NCI-H1417 treated with DMSO at 0.1 percent for 48 hours (cell line): Measurements from ENCODE around the gene PCMTD2.

Source experiments
- DNase-seq: peaks from one replicate; lab custom pipeline; 2025; lab: John Stamatoyannopoulos, UW

The PCMTD2 gene

DNA sequence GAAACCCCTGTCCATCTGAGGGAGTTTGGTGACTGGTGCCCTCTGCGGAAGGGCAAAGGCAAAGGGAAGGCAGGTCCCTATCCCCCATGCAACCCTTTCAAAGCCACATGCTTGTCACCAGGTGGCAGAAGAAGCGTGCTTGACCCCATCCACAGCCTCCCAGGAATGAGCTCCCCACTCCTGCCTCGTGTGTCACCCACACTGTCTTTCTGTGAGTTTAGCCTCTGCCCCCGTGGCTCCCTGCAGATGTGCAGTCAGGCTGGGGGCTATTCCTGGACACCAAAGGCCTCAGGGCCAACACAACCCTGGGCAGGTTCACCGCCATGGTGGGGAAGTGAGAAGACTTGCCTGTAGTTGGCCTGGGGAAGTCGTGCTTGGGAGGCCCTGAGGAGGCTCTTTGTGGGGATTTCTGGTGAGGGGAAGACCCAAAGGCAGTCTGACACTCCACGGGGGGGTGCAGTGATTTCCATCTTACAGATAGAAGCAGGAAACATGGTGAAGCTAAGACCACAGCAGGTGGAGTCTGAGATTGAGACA lies 16.6 kb upstream of the PCMTD2 start:
- DNase-seq = no peak

DNA sequence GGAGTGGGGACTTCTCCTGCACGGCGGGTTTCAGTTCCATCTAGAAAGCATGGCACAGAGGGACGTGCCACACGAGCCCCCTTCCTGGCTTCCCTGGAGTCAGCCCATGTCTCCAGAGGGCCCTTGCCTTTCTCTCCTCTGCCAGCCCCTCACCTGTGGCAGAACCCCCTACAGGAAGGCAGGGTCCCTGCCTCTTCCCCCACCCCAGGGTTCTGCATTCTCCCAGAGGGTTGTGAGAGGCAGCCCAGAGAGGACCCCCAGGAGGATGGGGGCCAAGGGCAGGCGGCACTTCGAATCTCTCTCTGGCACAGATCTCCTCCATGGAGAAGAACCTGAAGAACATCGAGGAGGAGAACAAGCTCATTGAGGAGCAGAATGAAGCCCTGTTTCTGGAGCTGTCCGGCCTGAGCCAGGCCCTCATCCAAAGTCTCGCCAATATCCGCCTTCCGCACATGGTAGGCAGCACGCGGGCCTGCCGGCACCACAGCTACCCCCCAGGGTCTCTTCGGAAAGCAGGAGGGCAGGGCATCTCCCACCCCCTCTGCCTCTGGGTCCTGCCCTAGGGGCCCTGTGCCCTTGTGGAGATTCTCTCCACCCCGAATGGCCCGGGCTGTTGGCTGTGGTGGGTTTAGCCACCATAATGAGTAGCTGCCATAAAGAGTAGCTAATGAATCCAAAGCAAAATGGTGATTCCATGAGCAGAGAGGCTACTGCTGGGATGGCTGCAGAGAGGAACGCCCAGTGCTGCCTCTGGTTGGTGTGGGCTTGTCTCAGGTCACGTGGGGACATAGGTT lies 15.9 kb upstream of the PCMTD2 start:
- DNase-seq = no peak

DNA sequence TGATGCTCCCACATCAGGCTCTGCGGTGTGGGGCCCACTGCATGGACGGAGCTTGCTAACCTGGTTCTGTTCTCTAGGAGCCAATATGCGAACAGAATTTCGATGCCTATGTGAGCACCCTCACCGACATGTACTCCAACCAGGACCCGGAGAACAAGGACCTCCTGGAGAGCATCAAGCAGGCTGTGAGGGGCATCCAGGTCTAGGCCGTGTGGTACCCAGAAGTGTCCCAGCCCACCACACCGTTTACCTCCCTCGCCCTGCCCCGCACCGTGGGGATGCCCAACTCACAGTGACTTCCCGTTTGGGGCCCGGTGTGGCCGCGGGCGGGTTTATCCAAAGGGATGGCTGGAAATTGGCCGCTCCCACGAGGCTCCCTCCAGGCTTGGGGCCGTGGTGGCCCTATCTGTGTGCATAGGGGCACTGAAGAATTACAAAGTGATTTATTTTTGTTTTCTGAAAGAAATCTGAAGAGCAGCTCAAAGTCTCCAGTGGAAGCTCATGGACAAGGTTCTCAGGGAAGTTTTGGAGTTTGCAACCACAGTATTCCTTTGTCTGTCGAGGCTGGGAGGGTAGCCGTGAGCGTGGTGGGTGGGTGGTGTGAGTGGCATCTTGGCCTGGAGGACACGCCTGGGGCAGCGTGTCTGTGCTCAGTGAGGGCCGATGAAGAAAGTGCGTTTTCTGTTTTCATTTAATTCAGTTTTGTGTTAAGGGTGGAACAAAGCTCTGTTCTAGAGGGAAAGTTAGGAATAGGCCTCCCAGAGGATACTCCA lies 15.1 kb upstream of the PCMTD2 start:
- DNase-seq = no peak

DNA sequence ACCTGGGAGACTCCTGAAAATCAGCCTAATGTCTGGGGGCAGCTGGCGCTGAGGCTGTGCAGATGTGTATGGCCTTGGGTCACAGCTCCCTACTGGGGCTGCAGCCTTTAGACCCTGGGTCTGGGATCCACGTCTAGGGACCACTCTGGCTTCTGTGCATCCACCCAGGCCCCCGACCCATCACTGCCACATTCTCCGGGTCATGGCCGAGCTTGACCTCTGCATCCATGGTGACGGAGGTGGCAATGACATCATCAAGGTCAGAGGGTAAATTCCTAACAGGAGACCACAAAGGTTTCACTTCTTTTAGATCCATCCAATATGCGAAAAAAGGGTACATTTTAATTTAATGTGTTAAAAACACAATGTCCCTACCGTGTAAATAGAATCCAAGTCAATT lies 14.5 kb upstream of the PCMTD2 start:
- no peak for DNase-seq

- DNase-seq = no peak
Observed at GRCh38 chr20:64242003-64242796, 13.3 kb upstream of the PCMTD2 start.

DNA sequence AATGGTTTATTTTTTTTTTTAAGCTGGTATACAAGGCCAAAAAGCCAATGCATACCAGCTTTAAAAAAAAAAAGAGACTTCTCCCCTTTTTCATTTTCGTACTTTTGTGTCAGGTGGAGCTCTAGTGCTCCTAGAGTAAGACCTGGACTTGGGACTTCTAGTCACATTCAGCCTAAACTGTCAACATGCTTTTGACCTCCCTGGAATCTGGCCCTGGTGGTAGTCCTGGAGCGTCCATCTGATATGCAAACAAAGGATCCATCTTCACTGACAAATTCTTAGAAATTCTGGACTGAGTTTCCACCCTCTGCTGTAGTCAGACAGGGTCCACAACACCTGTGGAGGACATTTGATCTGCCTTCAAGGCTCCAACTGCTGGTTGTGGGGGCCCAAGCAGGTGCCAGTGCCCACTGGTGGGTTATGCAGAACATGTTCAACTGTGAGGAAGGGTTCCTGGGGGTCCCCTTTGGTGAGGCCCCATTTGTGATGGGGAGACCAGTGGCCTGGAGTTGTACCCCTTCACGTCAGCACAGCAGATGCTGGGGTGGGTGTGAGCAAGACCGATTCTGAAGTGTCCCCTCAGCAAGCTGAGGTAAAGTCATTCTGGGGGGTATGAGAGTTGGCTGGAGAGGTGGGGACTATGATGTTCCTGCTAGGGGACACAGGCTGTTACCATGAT lies 12.6 kb upstream of the PCMTD2 start:
- DNase-seq = no peak

DNA sequence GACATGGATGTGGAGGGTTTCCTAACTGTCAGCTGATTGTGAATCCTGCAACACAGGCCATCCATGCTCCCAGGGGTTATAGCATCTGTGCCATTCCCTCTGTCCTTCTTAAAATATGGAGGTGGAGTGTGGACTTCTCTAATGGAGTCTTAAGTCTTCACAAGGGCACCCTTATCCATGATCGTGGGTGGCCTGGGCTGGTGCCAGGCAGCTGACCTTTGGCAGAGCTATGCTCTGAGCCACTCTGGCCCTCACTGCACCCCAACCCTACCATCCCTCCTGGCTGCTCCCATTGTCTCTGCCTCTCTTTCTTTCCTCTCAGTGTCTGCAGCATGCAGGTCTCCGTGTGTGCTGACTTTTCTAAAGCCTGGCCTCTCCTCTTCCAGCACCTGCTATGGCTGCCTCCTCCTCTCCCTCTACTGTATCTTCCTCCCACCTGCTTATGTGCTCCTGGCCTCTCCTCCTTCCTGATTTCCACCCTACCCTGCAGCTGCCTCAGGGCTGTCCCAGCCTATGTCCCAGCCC lies 11.2 kb upstream of the PCMTD2 start:
- DNase-seq = no peak

- no peak for DNase-seq
Observed at GRCh38 chr20:64244870-64245603, 10.5 kb upstream of the PCMTD2 start.

GRCh38 chr20:64245746-64246595 lies 9.6 kb upstream of the PCMTD2 start:
- DNase-seq = no peak

DNA sequence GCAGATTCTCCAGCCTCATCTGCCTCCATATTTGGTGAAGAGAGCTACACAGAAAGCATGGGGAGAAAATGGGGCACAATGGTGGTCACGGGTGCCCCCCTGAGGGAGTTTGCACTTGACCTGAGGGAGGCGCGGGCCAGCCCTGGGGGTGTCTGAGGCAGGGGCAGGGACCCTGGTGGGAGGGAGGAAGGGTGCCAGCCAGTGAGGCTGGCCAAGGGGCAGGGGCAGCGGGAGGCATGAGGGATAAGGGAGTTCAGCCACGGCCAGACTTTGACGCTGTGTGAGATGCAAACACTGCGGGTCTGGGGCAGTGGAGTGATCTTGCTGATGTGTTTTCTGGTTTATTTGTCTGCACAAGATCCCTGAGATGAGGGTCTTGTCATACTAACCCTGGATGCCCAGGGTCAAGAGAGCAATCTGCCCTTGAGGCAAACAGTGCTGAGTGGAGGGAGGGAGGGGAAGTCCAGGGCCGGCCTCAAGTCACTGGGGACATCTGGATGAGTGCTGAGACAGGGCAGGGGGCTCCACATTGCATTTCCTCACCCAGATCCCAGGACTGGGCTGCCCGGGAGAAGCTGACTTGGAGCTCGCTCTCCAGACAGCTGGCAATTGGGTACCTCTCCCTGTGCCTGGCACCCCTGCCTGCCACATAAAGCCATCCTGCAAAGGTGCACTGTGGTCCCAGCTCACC lies 8.8 kb upstream of the PCMTD2 start:
- DNase-seq = no peak

DNA sequence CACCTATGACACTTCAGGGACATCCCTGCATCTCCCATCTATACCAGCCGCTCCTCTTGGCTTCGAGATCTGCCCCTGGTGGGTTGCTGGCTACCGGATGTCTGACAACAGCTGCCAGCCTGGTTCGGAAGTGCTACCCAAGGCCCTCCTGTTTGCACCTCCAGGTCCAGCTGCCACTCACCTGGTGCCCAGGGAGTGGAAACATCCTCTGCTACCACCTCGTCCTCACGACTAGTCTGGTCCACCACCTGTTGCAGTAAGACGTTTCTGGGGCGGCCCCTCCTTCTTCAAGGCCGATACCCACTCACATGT lies 8.3 kb upstream of the PCMTD2 start:
- DNase-seq = no peak

DNA sequence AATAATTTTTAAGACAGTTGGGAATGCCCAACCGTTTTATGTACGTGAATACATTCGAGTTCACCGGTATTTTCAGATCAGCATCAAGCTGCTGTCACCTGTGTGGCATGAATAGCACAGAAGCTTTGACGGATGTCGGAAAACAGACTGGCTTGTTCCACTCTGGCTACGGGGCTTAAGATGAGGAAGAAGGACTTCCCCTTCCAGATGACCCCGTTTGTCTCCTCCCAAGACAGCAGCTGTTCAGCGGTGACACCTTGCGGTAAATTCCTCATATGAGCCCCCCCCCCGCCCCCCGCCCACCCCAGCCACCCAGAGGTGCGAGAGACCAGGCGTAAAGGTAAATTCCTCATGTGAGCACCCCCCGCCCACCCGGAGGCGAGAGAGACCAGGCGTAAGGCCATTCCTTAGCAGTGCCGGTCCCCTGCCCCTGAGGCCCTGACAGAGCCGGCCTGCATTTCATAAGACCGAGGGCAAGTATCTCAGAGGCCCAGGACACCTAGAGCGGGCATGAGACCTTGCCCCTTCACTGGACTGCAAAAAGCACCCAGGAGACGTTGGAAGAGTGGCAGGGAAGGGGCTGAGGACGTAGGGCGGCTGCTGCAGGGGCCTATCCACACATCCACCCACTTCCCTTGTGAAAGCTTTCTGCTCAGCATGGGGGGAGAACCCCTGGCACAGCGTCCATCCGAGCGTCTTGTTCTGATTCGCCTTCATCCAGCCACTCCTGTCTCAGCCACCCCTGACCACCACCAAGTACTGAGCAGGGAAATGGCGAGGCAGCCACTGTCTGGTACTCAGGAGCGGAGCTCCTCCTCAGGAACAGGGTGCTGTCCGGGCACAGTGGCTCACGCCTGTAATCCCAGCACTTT lies 7.3 kb upstream of the PCMTD2 start:
- DNase-seq = no peak

DNA sequence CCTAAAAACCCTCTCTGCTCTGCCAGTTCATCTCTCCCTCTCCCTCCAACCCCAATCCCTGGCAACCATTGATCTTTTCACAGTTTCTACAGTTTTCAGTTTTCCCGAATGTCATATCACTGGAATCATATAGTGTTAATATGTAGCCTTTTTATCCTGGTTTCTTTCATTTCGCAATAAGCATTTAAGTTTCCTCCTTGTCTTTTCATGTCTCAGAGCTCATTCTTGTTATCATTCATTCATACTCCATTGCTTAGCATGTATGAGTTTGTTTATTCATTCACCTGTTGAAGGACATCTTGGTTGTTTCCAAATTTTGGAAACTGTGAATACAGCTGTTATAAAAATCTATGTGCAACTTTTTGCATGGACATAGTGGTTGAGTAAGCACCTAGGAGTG lies 5.5 kb upstream of the PCMTD2 start:
- no peak for DNase-seq

DNA sequence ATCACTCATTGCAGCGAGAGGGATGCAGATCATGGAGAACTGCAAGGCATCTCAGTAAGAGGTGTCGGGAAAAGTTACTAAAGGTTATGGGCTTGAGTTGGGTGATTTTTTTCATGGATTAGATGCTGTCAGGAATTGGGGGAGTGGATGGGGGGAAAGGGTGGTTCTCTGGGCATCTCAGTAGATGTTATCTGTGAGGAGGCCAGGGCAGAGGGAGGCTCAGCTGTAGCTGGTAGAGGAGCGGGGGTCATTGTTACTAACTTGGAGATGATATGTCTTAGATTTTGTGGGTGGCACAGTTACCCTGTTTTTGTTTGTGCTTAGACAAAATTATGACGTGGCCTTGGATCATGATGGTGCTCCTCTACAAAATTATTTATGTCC lies 2.6 kb upstream of the PCMTD2 start:
- no peak for DNase-seq

DNA sequence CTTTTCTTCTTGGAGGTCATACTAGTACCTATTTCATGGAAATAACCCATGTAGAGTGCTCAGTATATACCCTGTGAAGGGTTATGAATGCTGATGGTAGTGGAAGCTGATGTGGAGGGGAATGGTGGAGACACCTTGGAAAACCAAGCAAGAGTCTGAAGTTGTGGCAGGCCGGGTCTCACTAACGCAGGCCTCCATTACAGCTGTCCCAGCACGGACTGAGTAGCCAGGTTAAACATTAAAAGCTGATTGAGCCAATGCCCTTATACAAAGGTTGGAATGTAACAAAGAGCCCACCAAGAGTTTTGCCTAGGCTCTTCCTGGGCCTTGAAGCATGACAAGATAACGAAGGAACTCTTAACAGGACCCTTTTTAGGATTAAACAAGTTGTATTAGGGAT lies 2.1 kb upstream of the PCMTD2 start:
- no peak for DNase-seq

DNA sequence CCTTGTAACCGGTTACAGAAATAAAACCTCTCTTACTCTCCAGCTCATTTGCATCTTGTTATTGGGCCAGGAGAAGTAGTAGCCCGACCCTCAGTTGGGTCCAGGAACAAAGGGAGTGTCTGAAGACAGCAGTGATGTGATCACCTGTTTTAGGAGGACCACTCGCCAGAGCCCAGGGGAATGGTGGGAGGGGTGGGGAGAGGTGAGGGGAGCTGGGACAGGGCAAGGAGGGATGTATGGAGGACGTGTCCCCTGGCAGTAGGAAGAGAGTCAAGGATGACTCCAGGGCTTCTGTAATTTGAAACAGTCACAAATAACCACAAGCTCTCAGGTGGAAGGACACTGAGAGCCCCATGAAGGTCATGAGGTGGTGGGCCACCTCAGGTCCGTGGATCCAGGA lies 1.4 kb upstream of the PCMTD2 start:
- no peak for DNase-seq

GRCh38 chr20:64254571-64255360 lies 782 bp upstream of the PCMTD2 start:
- no peak for DNase-seq
